Cardiac muscle cell (in vitro differentiated cells and primary cell): ENCODE data around the gene ACY1. TPM values are rescaled to one million over a fixed set of nuclear protein-coding genes. Genes with fewer than 3 reads are reported as not detected.

ENCODE experiments used
- DNase-seq, 2 donors: peaks; one replicate each; pipeline versions ENCODE4 v3.0.0 to v3.0.0-alpha.2; 2010 to 2017; ENCODE audit warnings: low read depth in 1 of 2, low spot score in 1 of 2
- H3K27ac ChIP-seq: fragments of 200-600 bp; sonication (generic); 2 replicates; pipeline ENCODE4 v1.5.1; 2016
- H3K27me3 ChIP-seq: fragments of 200-600 bp; sonication (generic); 2 replicates; pipeline ENCODE4 v1.6.0; 2016; ENCODE audit warnings: control low read depth
- H3K36me3 ChIP-seq: fragments of 200-600 bp; sonication (generic); 2 replicates; pipeline ENCODE4 v1.5.1; 2016; ENCODE audit warnings: control low read depth
- H3K4me1 ChIP-seq: fragments of 200-600 bp; sonication (generic); 2 replicates; pipeline ENCODE4 v1.8.1; 2017; ENCODE audit warnings: low read depth, mild to moderate bottlenecking, mixed run types
- H3K4me3 ChIP-seq: fragments of 200-600 bp; sonication (generic); 2 replicates; pipeline ENCODE4 v1.5.1; 2016; ENCODE audit warnings: mild to moderate bottlenecking
- H3K9me3 ChIP-seq: fragments of 200-600 bp; sonication (generic); 2 replicates; pipeline ENCODE4 v1.5.1; 2017; ENCODE audit warnings: low read depth, mild to moderate bottlenecking, control low read depth
- polyA plus RNA-seq: library from polyadenylated mRNA; unstranded; fragments of >200 nt; fragmentation: Nextera tagmentation; extraction: Ambion mirVana; gene quantifications from 2 replicates; pipeline ENCODE4 v1.2.1, GENCODE V29; 2016
- total RNA-seq: library from RNA; depleted of rRNA; stranded (reverse); fragments of >200 nt; gene quantifications from 2 replicates; pipeline ENCODE4 v1.2.3, GENCODE V29; 2016
- TF ChIP-seq, protein P1 (sequence below): IDR thresholded peaks from 2 replicates; pipeline ENCODE4 v1.5.1; 2012; ENCODE audit warnings: low read depth, mild to moderate bottlenecking, low read length

Gene ACY1
- total RNA-seq (87.7 and 99.7 TPM in 2 replicates), polyA plus RNA-seq (116 and 125 TPM in 2 replicates)

DNA sequence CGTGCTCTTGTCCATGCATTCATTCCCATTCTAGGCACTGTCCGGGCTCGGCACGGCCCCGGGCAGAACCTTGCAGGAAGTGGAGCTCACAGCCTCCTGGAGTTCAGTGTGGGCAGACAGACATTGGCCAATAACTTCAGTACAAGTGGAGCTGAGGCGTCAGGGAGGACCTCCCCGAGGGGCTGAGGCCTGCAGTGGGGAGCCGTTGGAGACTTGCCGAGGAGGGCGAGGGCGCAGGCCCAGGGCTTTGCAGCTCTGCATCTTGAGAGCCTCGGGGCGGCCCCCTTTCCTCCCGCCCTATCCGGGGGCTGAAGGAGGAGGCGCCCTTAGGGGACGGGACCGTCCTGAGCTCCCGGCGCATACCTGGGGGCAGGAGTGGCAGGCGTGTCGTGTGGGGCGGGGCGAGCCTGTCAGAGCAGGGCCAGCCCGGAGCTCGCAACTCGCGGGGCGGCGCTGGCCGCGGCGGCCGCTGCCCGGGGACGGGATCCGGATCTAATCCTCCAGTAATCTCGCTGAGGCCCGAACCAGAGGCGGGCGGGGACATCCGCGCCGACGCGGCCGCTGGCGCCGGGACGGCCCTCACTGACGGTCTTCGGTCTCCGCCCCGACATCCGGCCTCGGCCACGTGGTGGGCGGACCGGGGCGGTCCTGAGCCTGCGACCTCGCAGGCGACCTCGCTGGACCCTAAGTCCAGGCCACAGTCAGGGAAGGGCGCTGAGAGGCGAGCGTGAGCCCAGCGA, at the start of gene ACY1:
Gene ACY1 (plus strand): TSS at position 698 of the 740 bp plus-strand sequence. CDS start 530 bp downstream, outside the sequence.
- H3K27me3 ChIP-seq, result no peaks in the 10 kb centered on the region
- no peaks in the 10 kb centered on the region for H3K36me3 ChIP-seq
- peaks cover 16% of the 10 kb centered on the region for H3K4me1 ChIP-seq
- no peaks in the 10 kb centered on the region for H3K9me3 ChIP-seq
- peak; percentile 91 to 94 for DNase-seq
- H3K4me3 ChIP-seq, result peak within 1 kb of the TSS; percentile 27
- H3K27ac ChIP-seq, result peak within 1 kb of the TSS; percentile 86
- TF ChIP-seq, protein P1, sequence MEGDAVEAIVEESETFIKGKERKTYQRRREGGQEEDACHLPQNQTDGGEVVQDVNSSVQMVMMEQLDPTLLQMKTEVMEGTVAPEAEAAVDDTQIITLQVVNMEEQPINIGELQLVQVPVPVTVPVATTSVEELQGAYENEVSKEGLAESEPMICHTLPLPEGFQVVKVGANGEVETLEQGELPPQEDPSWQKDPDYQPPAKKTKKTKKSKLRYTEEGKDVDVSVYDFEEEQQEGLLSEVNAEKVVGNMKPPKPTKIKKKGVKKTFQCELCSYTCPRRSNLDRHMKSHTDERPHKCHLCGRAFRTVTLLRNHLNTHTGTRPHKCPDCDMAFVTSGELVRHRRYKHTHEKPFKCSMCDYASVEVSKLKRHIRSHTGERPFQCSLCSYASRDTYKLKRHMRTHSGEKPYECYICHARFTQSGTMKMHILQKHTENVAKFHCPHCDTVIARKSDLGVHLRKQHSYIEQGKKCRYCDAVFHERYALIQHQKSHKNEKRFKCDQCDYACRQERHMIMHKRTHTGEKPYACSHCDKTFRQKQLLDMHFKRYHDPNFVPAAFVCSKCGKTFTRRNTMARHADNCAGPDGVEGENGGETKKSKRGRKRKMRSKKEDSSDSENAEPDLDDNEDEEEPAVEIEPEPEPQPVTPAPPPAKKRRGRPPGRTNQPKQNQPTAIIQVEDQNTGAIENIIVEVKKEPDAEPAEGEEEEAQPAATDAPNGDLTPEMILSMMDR, result no peak

DNA sequence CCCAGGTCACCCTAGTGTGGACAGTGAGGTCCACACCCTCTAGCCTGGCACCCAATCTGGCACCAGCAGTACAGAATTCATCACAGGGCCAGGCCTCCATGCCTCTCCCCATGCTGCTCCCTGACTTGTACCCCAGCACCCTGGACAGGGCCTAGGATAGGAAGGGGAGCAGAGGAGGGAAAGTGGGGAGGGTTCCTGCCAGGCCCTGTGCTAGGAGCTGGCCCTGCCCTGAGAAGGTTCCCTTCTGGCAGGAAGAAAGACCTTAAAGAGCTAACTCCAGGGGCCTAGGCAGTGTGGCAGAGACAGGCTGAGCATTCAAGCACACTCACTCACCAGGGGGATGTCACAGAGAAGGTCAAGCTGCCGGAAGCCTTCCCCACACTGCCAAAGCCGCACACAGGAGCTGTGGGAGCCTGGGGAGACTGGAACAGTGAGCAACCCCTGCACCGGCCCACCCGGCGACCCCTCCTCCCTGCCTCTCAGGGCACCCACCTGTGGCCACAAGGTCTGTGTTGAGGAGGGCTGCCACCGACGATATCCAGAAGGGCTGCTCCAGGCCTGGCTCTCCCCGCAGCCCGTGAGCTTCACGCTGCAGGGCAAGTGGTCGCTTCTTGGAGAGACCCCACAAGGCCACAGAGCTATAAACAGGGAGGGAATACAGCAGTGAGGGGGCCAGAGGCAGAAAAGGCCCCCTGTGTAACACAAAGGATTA, 49.0 kb upstream of the ACY1 start:
- DNase-seq, result no peak
- no peaks in the 10 kb centered on the region for H3K27me3 ChIP-seq
- H3K4me3 ChIP-seq, result no peak overlapping the region
- peaks cover 25% of the 10 kb centered on the region for H3K36me3 ChIP-seq
- no peak overlapping the region for H3K27ac ChIP-seq
- H3K9me3 ChIP-seq, result no peaks in the 10 kb centered on the region
- TF ChIP-seq, protein P1, result no peak
- no peaks in the 10 kb centered on the region for H3K4me1 ChIP-seq

DNA sequence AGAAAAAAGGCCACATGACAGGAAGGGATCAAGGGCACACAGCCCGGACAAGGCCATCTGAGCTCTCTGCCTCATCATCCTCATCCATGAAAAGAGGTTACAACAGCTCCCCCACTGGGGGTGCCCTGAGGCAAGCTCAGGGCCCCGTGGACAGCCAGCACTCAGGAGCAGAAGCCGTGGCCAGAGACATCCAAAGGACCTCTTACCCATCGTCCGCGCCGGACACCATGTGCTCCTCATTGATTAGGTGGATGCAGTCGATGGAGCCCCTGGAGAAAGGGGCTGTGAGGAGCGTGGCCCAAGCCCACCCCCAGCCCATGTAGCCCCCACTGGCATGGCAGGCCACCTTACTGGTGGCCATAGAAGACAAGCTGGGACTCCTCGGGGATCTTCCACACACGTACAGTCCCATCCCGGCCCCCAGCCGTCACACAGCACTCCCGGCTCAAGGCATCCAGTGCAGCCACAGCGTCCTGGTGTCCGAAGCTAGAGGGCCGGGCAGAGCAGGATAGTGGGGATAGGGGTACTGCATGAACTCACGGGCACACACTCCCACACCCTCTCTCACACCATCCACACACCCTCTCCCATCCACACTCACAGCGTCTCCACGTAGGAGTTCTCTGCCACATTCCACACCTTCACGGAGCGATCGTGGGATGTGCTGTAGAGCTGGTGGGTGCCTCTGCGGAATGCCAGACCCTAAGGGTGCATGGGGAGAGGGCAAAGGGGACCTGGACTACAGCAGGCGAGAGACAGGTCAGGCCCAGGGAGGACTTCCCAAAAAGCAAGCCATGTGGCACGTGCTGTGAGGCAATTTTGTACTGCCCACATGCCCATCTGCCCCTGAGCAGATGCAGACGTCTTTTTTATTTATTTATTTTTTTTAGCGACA, 48.1 kb upstream of the ACY1 start:
- no peak for DNase-seq
- H3K27ac ChIP-seq, result no peak overlapping the region
- H3K4me3 ChIP-seq, result no peak overlapping the region
- no peaks in the 10 kb centered on the region for H3K27me3 ChIP-seq
- H3K36me3 ChIP-seq, result peaks cover 25% of the 10 kb centered on the region
- TF ChIP-seq, protein P1, result no peak
- H3K9me3 ChIP-seq, result no peaks in the 10 kb centered on the region
- no peaks in the 10 kb centered on the region for H3K4me1 ChIP-seq

DNA sequence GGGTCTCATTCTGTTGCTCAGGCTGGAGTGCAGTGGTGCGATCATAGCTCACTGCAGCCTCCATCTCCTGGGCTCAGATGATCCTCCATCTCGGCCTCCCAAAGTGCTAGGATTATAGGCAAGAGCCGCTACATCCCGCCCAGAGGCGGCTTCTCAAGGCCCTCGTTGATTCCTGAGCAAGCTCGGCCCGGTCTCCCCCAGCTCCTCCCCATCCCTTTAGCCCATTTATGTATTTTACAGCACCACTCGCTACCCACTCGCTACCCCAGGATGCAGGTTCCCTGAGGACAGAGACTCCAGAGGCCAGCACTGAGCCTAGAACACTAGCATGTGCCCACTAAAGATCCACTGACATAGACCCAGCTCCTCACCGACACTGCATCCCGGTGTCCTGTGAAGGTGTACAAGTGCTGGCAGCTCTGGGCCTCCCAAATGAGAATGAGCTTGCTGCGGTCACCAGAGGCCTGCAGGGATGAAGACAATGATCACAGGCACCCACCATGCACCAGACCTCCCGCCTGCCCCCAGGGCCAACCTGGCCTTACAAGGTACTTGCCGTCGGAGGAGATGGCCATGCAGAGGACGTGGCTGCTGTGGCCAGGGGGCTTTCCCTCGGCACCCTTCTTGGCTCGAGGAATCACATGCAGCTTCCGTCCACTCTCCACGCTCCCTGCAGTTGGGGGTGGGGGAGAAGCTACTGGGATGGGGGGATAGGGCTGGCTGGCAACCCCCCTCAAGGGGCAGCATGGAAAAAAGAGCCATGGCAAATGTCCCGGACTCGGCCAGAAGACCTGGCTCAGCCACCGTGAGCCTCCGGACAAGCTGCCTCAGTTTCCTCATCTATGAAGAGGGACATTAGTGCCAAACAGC, 47.2 kb upstream of the ACY1 start:
- DNase-seq, result no peak
- TF ChIP-seq, protein P1, result no peak
- H3K27ac ChIP-seq, result no peak overlapping the region
- no peaks in the 10 kb centered on the region for H3K9me3 ChIP-seq
- H3K36me3 ChIP-seq, result peaks cover 25% of the 10 kb centered on the region
- peaks cover 6% of the 10 kb centered on the region for H3K4me1 ChIP-seq
- H3K27me3 ChIP-seq, result no peaks in the 10 kb centered on the region
- no peak overlapping the region for H3K4me3 ChIP-seq
